Peyer's patch (tissue), 4 donors: ENCODE data around the gene TUBA1A. TPM values are rescaled to one million over a fixed set of nuclear protein-coding genes. Genes with fewer than 3 reads are reported as not detected.
"Not testable (repeated sequence)": the region's sequence is repeated elsewhere in the genome, so short reads cannot be mapped to it uniquely, and the experiment has no call there.

ENCODE experiments used
- DNase-seq, 3 donors: peaks; one replicate each; pipeline ENCODE4 v3.0.0-alpha.2; 2017 to 2019
- H3K27ac ChIP-seq, 4 donors: fragments of 200-600 bp; sonication (generic); one replicate each; pipeline ENCODE4 v1.5.1; 2016 to 2019
- H3K27me3 ChIP-seq, 2 donors: fragments of 200-600 bp; sonication (generic); one replicate each; pipeline ENCODE4 v1.5.1; 2019
- H3K36me3 ChIP-seq, 3 donors: fragments of 200-600 bp; sonication (generic); one replicate each; pipeline ENCODE4 v1.5.1; 2016 to 2019
- H3K4me1 ChIP-seq, 4 donors: fragments of 200-600 bp; sonication (generic); one replicate each; pipeline ENCODE4 v1.5.1; 2016 to 2019
- H3K4me3 ChIP-seq, 4 donors: fragments of 200-600 bp; sonication (generic); 1 replicate in 3 of 4; 2 replicates in 1 of 4; pipeline ENCODE4 v1.5.1; 2016 to 2019; ENCODE audit warnings: mild to moderate bottlenecking in 1 of 4
- H3K9me3 ChIP-seq, 4 donors: fragments of 200-600 bp; sonication (generic); one replicate each; pipeline ENCODE4 v1.5.1; 2016 to 2019; ENCODE audit warnings: mild to moderate bottlenecking in 1 of 4
- CTCF ChIP-seq, 6 experiments: fragments of 450-650 bp in 4 of 6; fragments of 200-600 bp in 2 of 6; sonication (generic) in 1 of 6; IDR thresholded peaks; one replicate each; pipeline ENCODE4 v1.5.1; 2017 to 2019; ENCODE audit warnings: antibody characterized with exemption in 6 of 6, mild to moderate bottlenecking in 3 of 6, moderate library complexity in 1 of 6
- POLR2A ChIP-seq, 2 donors: fragments of 450-650 bp; IDR thresholded peaks; one replicate each; pipeline ENCODE4 v1.5.1; 2017; ENCODE audit warnings: antibody characterized with exemption in 2 of 2, mild to moderate bottlenecking in 2 of 2, moderate library complexity in 2 of 2
- small RNA-seq, 2 donors: library from RNA; depleted of rRNA; stranded (forward); fragments of <200 nt; gene quantifications; one replicate each; pipeline ENCODE3, GENCODE V24; 2016
- total RNA-seq, 4 donors: library from RNA; depleted of rRNA; stranded (reverse); fragments of >200 nt; gene quantifications; one replicate each; pipeline ENCODE4 v1.1.0, GENCODE V29; 2016

TUBA1A gene
- total RNA-seq, 4 donors from 2014 or later, result 16.5 to 50.3 (median 37.0) TPM

- Histone ChIP-seq H3K36me3 (no peaks in the 10 kb centered on the region), H3K27me3 (no peaks in the 10 kb centered on the region), H3K9me3 (no peaks in the 10 kb centered on the region), H3K4me1 (no peaks in the 10 kb centered on the region), H3K27ac (no peak overlapping the region), H3K4me3 (no peak overlapping the region)
- DNase-seq, result no peak
- TF ChIP-seq CTCF (IDR thresholded peaks at IDR 0.05) (no peak), POLR2A (IDR thresholded peaks at IDR 0.05) (no peak)
These were observed 44.5 kb downstream of the TUBA1A start for GRCh38 chr12:49144384-49144783.

- Histone ChIP-seq H3K36me3 (no peaks in the 10 kb centered on the region), H3K4me3 (no peak overlapping the region), H3K4me1 (no peaks in the 10 kb centered on the region), H3K27me3 (no peaks in the 10 kb centered on the region), H3K27ac (no peak overlapping the region), H3K9me3 (no peaks in the 10 kb centered on the region)
- no peak for DNase-seq
- TF ChIP-seq POLR2A (IDR thresholded peaks at IDR 0.05) (no peak), CTCF (IDR thresholded peaks at IDR 0.05) (no peak)
These were observed 49.9 kb downstream of the TUBA1A start for GRCh38 chr12:49138999-49139398.

GRCh38 chr12:49138587-49138986, 50.3 kb downstream of the TUBA1A start:
- Histone ChIP-seq H3K9me3 (no peaks in the 10 kb centered on the region), H3K27me3 (no peaks in the 10 kb centered on the region), H3K27ac (no peak overlapping the region), H3K4me1 (peaks cover 0 to 3% (median 0%) of the 10 kb centered on the region in 4 donors), H3K4me3 (no peak overlapping the region), H3K36me3 (no peaks in the 10 kb centered on the region)
- no peak for TF ChIP-seq CTCF (IDR thresholded peaks at IDR 0.05)
- no peak for DNase-seq

- Histone ChIP-seq H3K27ac (no peak overlapping the region), H3K9me3 (no peaks in the 10 kb centered on the region), H3K36me3 (no peaks in the 10 kb centered on the region), H3K27me3 (no peaks in the 10 kb centered on the region), H3K4me1 (peaks cover 0 to 10% (median 0%) of the 10 kb centered on the region in 4 donors), H3K4me3 (no peak overlapping the region)
- TF ChIP-seq CTCF (IDR thresholded peaks at IDR 0.05) (no peak), POLR2A (IDR thresholded peaks at IDR 0.05) (no peak)
- DNase-seq, result no peak
These were observed 51.4 kb downstream of the TUBA1A start for GRCh38 chr12:49137476-49137875.

GRCh38 chr12:49136997-49137396, 51.9 kb downstream of the TUBA1A start:
- not testable (repeated sequence) for H3K36me3 ChIP-seq, H3K27ac ChIP-seq, H3K27me3 ChIP-seq, H3K4me3 ChIP-seq, DNase-seq, H3K9me3 ChIP-seq
- H3K4me1 ChIP-seq, result peaks cover 0 to 15% (median 0%) of the 10 kb centered on the region in 4 donors

Small RNA genes within 50 kb of the gene (small RNA-seq; reads per million reads assigned to genes)
- gene RF00017, result 0 reads per million in 2 donors

Other genes with a start within 250 kb of the TUBA1A start
- 100 to 1,000 TPM in 1 of 4 donors, 10 to 100 TPM in 3; 49.3 to 217 (median 63.5) TPM for gene ARF3, start 231.6 kb downstream of the TUBA1A start, total RNA-seq
- 1 to 10 TPM in 2 of 4 donors, under 1 TPM in 1, not detected in 1; 0.67 to 1.8 (median 1.7) TPM for gene WNT10B, start 217.3 kb downstream of the TUBA1A start, total RNA-seq
- gene WNT1, start 210.8 kb downstream of the TUBA1A start, total RNA-seq, result not detected
- under 1 TPM in 2 of 4 donors, not detected in 2; 0.27 to 0.28 TPM for gene DDN, start 189.7 kb downstream of the TUBA1A start, total RNA-seq
- gene PRKAG1, start 170.3 kb downstream of the TUBA1A start, total RNA-seq, result 10 to 100 TPM; 34.1 to 42.2 (median 37.9) TPM
- 100 to 1,000 TPM; 126 to 161 (median 146) TPM for gene KMT2D, start 128.3 kb downstream of the TUBA1A start, total RNA-seq
- not detected for gene RHEBL1, start 119.1 kb downstream of the TUBA1A start, total RNA-seq
- 1 to 10 TPM in 1 of 4 donors, under 1 TPM in 1, not detected in 2; 0.19 to 2.5 TPM for gene DHH, start 94.3 kb downstream of the TUBA1A start, total RNA-seq
- 10 to 100 TPM; 34.7 to 93.7 (median 84.7) TPM for gene LMBR1L, start 78.2 kb downstream of the TUBA1A start, total RNA-seq
- gene TUBA1B, start 57.7 kb downstream of the TUBA1A start, total RNA-seq, result 100 to 1,000 TPM; 154 to 578 (median 243) TPM
- gene TUBA1C, start 76.0 kb upstream of the TUBA1A start, total RNA-seq, result 100 to 1,000 TPM; 143 to 442 (median 276) TPM
- 1 to 10 TPM in 3 of 4 donors, not detected in 1; 6.4 to 8.8 (median 6.5) TPM for gene PRPH, start 106.1 kb upstream of the TUBA1A start, total RNA-seq
- gene TROAP, start 134.2 kb upstream of the TUBA1A start, total RNA-seq, result 10 to 100 TPM in 2 of 4 donors, 1 to 10 TPM in 2; 8.0 to 28.1 (median 10.2) TPM
- not detected for gene C1QL4, start 148.1 kb upstream of the TUBA1A start, total RNA-seq
- 10 to 100 TPM in 3 of 4 donors, 1 to 10 TPM in 1; 5.0 to 57.8 (median 56.4) TPM for gene DNAJC22, start 157.8 kb upstream of the TUBA1A start, total RNA-seq
- gene SPATS2, start 178.4 kb upstream of the TUBA1A start, total RNA-seq, result 10 to 100 TPM; 20.2 to 49.5 (median 24.8) TPM